HCT116 (cell line): ENCODE data around the gene PKD2.

Source experiments
- CEBPB ChIP-seq: IDR thresholded peaks from 2 replicates; pipeline ENCODE4 v1.6.1; 2012; ENCODE audit warnings: low read depth
- CTCF ChIP-seq, 3 experiments: fragments of 200-600 bp in 1 of 3; sonication (generic) in 1 of 3; IDR thresholded peaks in 2 of 3; conservative IDR thresholded peaks in 1 of 3; 2 replicates each; pipeline ENCODE4 v1.5.1; 2012 to 2017; ENCODE audit warnings: low read depth in 2 of 3, low read length in 2 of 3, antibody characterized with exemption in 1 of 3, borderline replicate concordance in 1 of 3, control low read depth in 1 of 3, mild to moderate bottlenecking in 1 of 3, mixed read lengths in 1 of 3, mixed run types in 1 of 3, moderate library complexity in 1 of 3; ENCODE audit not compliant: insufficient read depth in 1 of 3
- EZH2 ChIP-seq: fragments of 200-600 bp; sonication (generic); IDR thresholded peaks from 2 replicates; pipeline ENCODE4 v1.6.1; 2017; ENCODE audit warnings: antibody characterized with exemption, mixed run types
- JUND ChIP-seq: IDR thresholded peaks from 2 replicates; pipeline ENCODE4 v1.6.1; 2012
- MAX ChIP-seq: IDR thresholded peaks from 2 replicates; pipeline ENCODE4 v1.6.1; 2012
- POLR2A ChIP-seq: IDR thresholded peaks from 2 replicates; pipeline ENCODE4 v1.7.0; 2011; ENCODE audit warnings: borderline replicate concordance; ENCODE audit not compliant: insufficient read depth, insufficient read length; ENCODE audit errors: extremely low read depth
- POLR2AphosphoS5 ChIP-seq: IDR thresholded peaks from 2 replicates; pipeline ENCODE4 v1.6.1; 2011; ENCODE audit warnings: mild to moderate bottlenecking, low read depth, low read length, moderate library complexity
- REST ChIP-seq: IDR thresholded peaks from 2 replicates; pipeline ENCODE4 v1.6.1; 2012; ENCODE audit warnings: low read depth
- SIN3A ChIP-seq: IDR thresholded peaks from 2 replicates; pipeline ENCODE4 v1.6.1; 2012; ENCODE audit warnings: low read depth
- YY1 ChIP-seq: IDR thresholded peaks from 2 replicates; pipeline ENCODE4 v1.6.1; 2011; ENCODE audit warnings: low read length, low read depth, moderate library complexity, mild to moderate bottlenecking; ENCODE audit not compliant: insufficient replicate concordance; ENCODE audit errors: extremely low read depth

GRCh38 chr4:88040707-88041106 lies 33.3 kb downstream of the PKD2 start:
- TF ChIP-seq POLR2A (no peak), YY1 (no peak), CTCF (IDR thresholded peaks at IDR 0.05 in 2 of 3, conservative IDR thresholded peaks at IDR 0.05 in 1 of 3; ENCODE audit: borderline replicate concordance in 1 of 3, insufficient read depth in 1 of 3, low read depth in 2 of 3, low read length in 2 of 3) (no peak), POLR2AphosphoS5 (no peak), SIN3A (no peak), CEBPB (no peak), REST (no peak), MAX (no peak), JUND (no peak), EZH2 (no peak)
